ENCODE data around the gene ZNF497. TPM values are rescaled to one million over a fixed set of nuclear protein-coding genes. Genes with fewer than 3 reads are reported as not detected.
A peak's percentile ranks its signal among the peaks of the same experiment; 100 is the strongest.
"Not testable (repeated sequence)": the region's sequence is repeated elsewhere in the genome, so short reads cannot be mapped to it uniquely, and the experiment has no call there.

The ZNF497 gene
- total and polyA plus RNA-seq, 10 donors: 0.44 to 3.0 (median 1.0) TPM

- intact Hi-C loops (cut with DNase I; ENCODE audit: low total_unique reads): no loop called here
- H3K4me3 ChIP-seq: no peak overlapping the region
- peaks cover 6 to 37% (median 12%) of the 10 kb centered on the region in 6 donors for H3K4me1 ChIP-seq
- H3K27me3 ChIP-seq (replicated peaks in 1 of 7): no peaks in the 10 kb centered on the region
- no peak overlapping the region for H3K27ac ChIP-seq
- 91 to 96% (median 94%) methylated on average over 7 of the region's 7 CpGs for WGBS, 5 donors
- peaks cover 0 to 100% (median 73%) of the 10 kb centered on the region in 6 donors for H3K36me3 ChIP-seq
- no peak for DNase-seq
- TF ChIP-seq POLR2A (IDR thresholded peaks at IDR 0.05) (no peak), CTCF (IDR thresholded peaks at IDR 0.05 in 8 of 11, conservative IDR thresholded peaks at IDR 0.05 in 3 of 11) (no peak), POLR2AphosphoS5 (IDR thresholded peaks at IDR 0.05) (no peak)
- peaks cover 0 to 5% (median 0%) of the 10 kb centered on the region in 8 donors for H3K9me3 ChIP-seq
These were observed 51.1 kb downstream of the ZNF497 start for GRCh38 chr19:58311345-58311865.

- Histone ChIP-seq H3K36me3 (peaks cover 0 to 97% (median 67%) of the 10 kb centered on the region in 6 donors), H3K4me1 (peaks cover 11 to 44% (median 19%) of the 10 kb centered on the region in 6 donors)
- H3K4me3 ChIP-seq; H3K27me3 ChIP-seq (replicated peaks in 1 of 7); H3K9me3 ChIP-seq; H3K27ac ChIP-seq; intact Hi-C loops (cut with DNase I; ENCODE audit: low total_unique reads); DNase-seq: not testable (repeated sequence)
- 78 to 87% (median 82%) methylated on average over 13 of the region's 13 CpGs for WGBS, 5 donors
- TF ChIP-seq CTCF (IDR thresholded peaks at IDR 0.05 in 8 of 11, conservative IDR thresholded peaks at IDR 0.05 in 3 of 11): peak in 9 of 11 experiments; percentile 8 to 59 (median 42)
These were observed 51.9 kb downstream of the ZNF497 start for GRCh38 chr19:58310685-58311084.

- Histone ChIP-seq H3K4me1 (peaks cover 11 to 55% (median 26%) of the 10 kb centered on the region in 6 donors), H3K4me3 (no peak overlapping the region), H3K9me3 (peaks cover 0 to 5% (median 0%) of the 10 kb centered on the region in 8 donors), H3K36me3 (peaks cover 0 to 67% (median 38%) of the 10 kb centered on the region in 6 donors), H3K27me3 (replicated peaks in 1 of 7) (no peaks in the 10 kb centered on the region), H3K27ac (no peak overlapping the region)
- intact Hi-C loops (cut with DNase I; ENCODE audit: low total_unique reads): no loop called here
- 82 to 94% (median 89%) methylated on average over 4 of the region's 4 CpGs for WGBS, 5 donors
- TF ChIP-seq POLR2A (IDR thresholded peaks at IDR 0.05) (no peak), CTCF (IDR thresholded peaks at IDR 0.05 in 8 of 11, conservative IDR thresholded peaks at IDR 0.05 in 3 of 11) (no peak), POLR2AphosphoS5 (IDR thresholded peaks at IDR 0.05) (no peak)
- DNase-seq: peak; percentile 19
These were observed 54.8 kb downstream of the ZNF497 start for GRCh38 chr19:58307736-58308135.

GRCh38 chr19:58305932-58306323 is 56.6 kb downstream of the ZNF497 start:
- 58 to 76% (median 68%) methylated on average over 12 of the region's 12 CpGs for WGBS, 5 donors
- TF ChIP-seq POLR2A (IDR thresholded peaks at IDR 0.05) (no peak), CTCF (IDR thresholded peaks at IDR 0.05 in 8 of 11, conservative IDR thresholded peaks at IDR 0.05 in 3 of 11) (no peak), POLR2AphosphoS5 (IDR thresholded peaks at IDR 0.05) (no peak)

More at GRCh38 chr19:58305932-58306323, 56.6 kb downstream of the ZNF497 start:
- H3K27me3 ChIP-seq (replicated peaks in 1 of 7): no peaks in the 10 kb centered on the region
- H3K36me3 ChIP-seq: peaks cover 0 to 61% (median 24%) of the 10 kb centered on the region in 6 donors
- intact Hi-C loops (cut with DNase I; ENCODE audit: low total_unique reads): no loop called here
- no peak for DNase-seq
- H3K27ac ChIP-seq: peak overlapping the region; percentile 88 to 96 (median 92)
- H3K4me1 ChIP-seq: peaks cover 11 to 55% (median 26%) of the 10 kb centered on the region in 6 donors
- H3K4me3 ChIP-seq: peak overlapping the region; percentile 52 to 92 (median 75)
- peaks cover 0 to 14% (median 0%) of the 10 kb centered on the region in 8 donors for H3K9me3 ChIP-seq
